ENCODE results near the gene DISC1.

Gene DISC1

GRCh38 chr1:231862611-231863010 lies 236.0 kb downstream of the DISC1 start:
- Histone ChIP-seq H3F3A (ENCODE audit: insufficient read depth, low read length) (no peaks in the 10 kb centered on the region), H3K4me3 (ENCODE audit: low read depth, low read length, poor library complexity, severe bottlenecking) (no peak overlapping the region), H3K36me3 (ENCODE audit: insufficient read depth, low read length) (no peaks in the 10 kb centered on the region), H3K27me3 (ENCODE audit: insufficient read depth, low read length) (no peaks in the 10 kb centered on the region), H3K9ac (ENCODE audit: low read length) (no peak overlapping the region), H3K9me2 (ENCODE audit: low read depth, low read length) (no peaks in the 10 kb centered on the region), H4K20me1 (ENCODE audit: insufficient read depth, low read length) (no peaks in the 10 kb centered on the region), H3K4me2 (ENCODE audit: low read length) (no peak overlapping the region), H3K27ac (ENCODE audit: low read depth, low read length, poor library complexity, severe bottlenecking) (no peak overlapping the region), H2AFZ (ENCODE audit: low read length) (no peak overlapping the region), H3K9me3 (ENCODE audit: low read length) (no peaks in the 10 kb centered on the region), H3K4me1 (ENCODE audit: insufficient read depth, low read length, severe bottlenecking) (no peaks in the 10 kb centered on the region), H3K79me2 (ENCODE audit: insufficient read depth, low read length) (no peaks in the 10 kb centered on the region)
- no peak for TF ChIP-seq CTCF (IDR thresholded peaks at IDR 0.05; ENCODE audit: low read length)
- no peak for TF ChIP-seq EZH2 (IDR thresholded peaks at IDR 0.05; ENCODE audit: borderline replicate concordance, low read length)

- TF ChIP-seq CTCF (IDR thresholded peaks at IDR 0.05; ENCODE audit: low read length) (no peak), EZH2 (IDR thresholded peaks at IDR 0.05; ENCODE audit: borderline replicate concordance, low read length) (no peak)
- no peaks in the 10 kb centered on the region for H3K36me3 ChIP-seq (ENCODE audit: insufficient read depth, low read length)
- no peaks in the 10 kb centered on the region for H3K9me2 ChIP-seq (ENCODE audit: low read depth, low read length)
- no peaks in the 10 kb centered on the region for H3K27me3 ChIP-seq (ENCODE audit: insufficient read depth, low read length)
- no peaks in the 10 kb centered on the region for H3K4me1 ChIP-seq (ENCODE audit: insufficient read depth, low read length, severe bottlenecking)
- H3K4me3 ChIP-seq (ENCODE audit: low read depth, low read length, poor library complexity, severe bottlenecking): no peak overlapping the region
- H4K20me1 ChIP-seq (ENCODE audit: insufficient read depth, low read length): no peaks in the 10 kb centered on the region
- no peaks in the 10 kb centered on the region for H3F3A ChIP-seq (ENCODE audit: insufficient read depth, low read length)
- H3K79me2 ChIP-seq (ENCODE audit: insufficient read depth, low read length): no peaks in the 10 kb centered on the region
- no peak overlapping the region for H3K9ac ChIP-seq (ENCODE audit: low read length)
- no peaks in the 10 kb centered on the region for H3K9me3 ChIP-seq (ENCODE audit: low read length)
- no peak overlapping the region for H2AFZ ChIP-seq (ENCODE audit: low read length)
- H3K27ac ChIP-seq (ENCODE audit: low read depth, low read length, poor library complexity, severe bottlenecking): no peak overlapping the region
- no peak overlapping the region for H3K4me2 ChIP-seq (ENCODE audit: low read length)
Measured at GRCh38 chr1:231865331-231865730, 238.7 kb downstream of the DISC1 start.

GRCh38 chr1:231866392-231867331 lies 240.1 kb downstream of the DISC1 start:
- H3K9me2 ChIP-seq (ENCODE audit: low read depth, low read length): no peaks in the 10 kb centered on the region
- no peak overlapping the region for H3K4me3 ChIP-seq (ENCODE audit: low read depth, low read length, poor library complexity, severe bottlenecking)
- H3K36me3 ChIP-seq (ENCODE audit: insufficient read depth, low read length): no peaks in the 10 kb centered on the region
- no peaks in the 10 kb centered on the region for H3K4me1 ChIP-seq (ENCODE audit: insufficient read depth, low read length, severe bottlenecking)
- no peak overlapping the region for H3K9ac ChIP-seq (ENCODE audit: low read length)
- peak; percentile 95 for TF ChIP-seq CTCF (IDR thresholded peaks at IDR 0.05; ENCODE audit: low read length)
- TF ChIP-seq EZH2 (IDR thresholded peaks at IDR 0.05; ENCODE audit: borderline replicate concordance, low read length): no peak
- no peak overlapping the region for H3K27ac ChIP-seq (ENCODE audit: low read depth, low read length, poor library complexity, severe bottlenecking)
- no peaks in the 10 kb centered on the region for H3K79me2 ChIP-seq (ENCODE audit: insufficient read depth, low read length)
- H3F3A ChIP-seq (ENCODE audit: insufficient read depth, low read length): no peaks in the 10 kb centered on the region
- no peaks in the 10 kb centered on the region for H3K9me3 ChIP-seq (ENCODE audit: low read length)
- H3K4me2 ChIP-seq (ENCODE audit: low read length): no peak overlapping the region
- no peaks in the 10 kb centered on the region for H3K27me3 ChIP-seq (ENCODE audit: insufficient read depth, low read length)
- no peaks in the 10 kb centered on the region for H4K20me1 ChIP-seq (ENCODE audit: insufficient read depth, low read length)
- H2AFZ ChIP-seq (ENCODE audit: low read length): no peak overlapping the region

Measured in OCI-LY1 (cell line).